ENCODE measurements around the gene FLOT2. TPM values are rescaled to one million over a fixed set of nuclear protein-coding genes. Genes with fewer than 3 reads are reported as not detected.

The FLOT2 gene
- total RNA-seq, 4 donors from 2014 or later: 21.7 to 53.6 (median 41.9) TPM

- H3K27ac ChIP-seq: peak overlapping the region in 1 of 4 donors; percentile 47
- H3K27me3 ChIP-seq: no peaks in the 10 kb centered on the region
- H3K9me3 ChIP-seq: no peaks in the 10 kb centered on the region
- DNase-seq: peak in 1 of 3 donors; percentile 27
- no peak overlapping the region for H3K4me3 ChIP-seq
- no peak for TF ChIP-seq CTCF (IDR thresholded peaks at IDR 0.05)
- no peak for TF ChIP-seq POLR2A (IDR thresholded peaks at IDR 0.05)
- H3K36me3 ChIP-seq: peaks cover 0 to 26% (median 0%) of the 10 kb centered on the region in 3 donors
- peaks cover 0 to 11% (median 3%) of the 10 kb centered on the region in 4 donors for H3K4me1 ChIP-seq
Measured at GRCh38 chr17:28887871-28888471, 9.6 kb downstream of the FLOT2 start.

GRCh38 chr17:28885951-28886350 is 11.6 kb downstream of the FLOT2 start:
- no peaks in the 10 kb centered on the region for H3K27me3 ChIP-seq
- no peak for DNase-seq

GRCh38 chr17:28885363-28885762 is 12.2 kb downstream of the FLOT2 start:
- Histone ChIP-seq H3K4me3 (no peak overlapping the region), H3K9me3 (no peaks in the 10 kb centered on the region), H3K36me3 (peaks cover 0 to 52% (median 0%) of the 10 kb centered on the region in 3 donors), H3K4me1 (peaks cover 0 to 5% (median 0%) of the 10 kb centered on the region in 4 donors), H3K27ac (no peak overlapping the region), H3K27me3 (no peaks in the 10 kb centered on the region)
- no peak for TF ChIP-seq CTCF (IDR thresholded peaks at IDR 0.05)
- TF ChIP-seq POLR2A (IDR thresholded peaks at IDR 0.05): no peak
- no peak for DNase-seq

More at GRCh38 chr17:28885951-28886350, 11.6 kb downstream of the FLOT2 start:
- Histone ChIP-seq H3K9me3 (no peaks in the 10 kb centered on the region), H3K4me3 (no peak overlapping the region), H3K36me3 (peaks cover 0 to 46% (median 0%) of the 10 kb centered on the region in 3 donors), H3K27ac (no peak overlapping the region), H3K4me1 (peaks cover 0 to 5% (median 0%) of the 10 kb centered on the region in 4 donors)
- no peak for TF ChIP-seq POLR2A (IDR thresholded peaks at IDR 0.05)
- no peak for TF ChIP-seq CTCF (IDR thresholded peaks at IDR 0.05)

GRCh38 chr17:28883967-28884702 is 13.4 kb downstream of the FLOT2 start:
- H3K9me3 ChIP-seq: no peaks in the 10 kb centered on the region
- H3K4me3 ChIP-seq: no peak overlapping the region
- H3K4me1 ChIP-seq: peaks cover 0 to 5% (median 0%) of the 10 kb centered on the region in 4 donors
- H3K27ac ChIP-seq: no peak overlapping the region
- TF ChIP-seq POLR2A (IDR thresholded peaks at IDR 0.05): no peak
- TF ChIP-seq CTCF (IDR thresholded peaks at IDR 0.05): no peak
- no peaks in the 10 kb centered on the region for H3K27me3 ChIP-seq
- peaks cover 0 to 64% (median 0%) of the 10 kb centered on the region in 3 donors for H3K36me3 ChIP-seq
- no peak for DNase-seq

GRCh38 chr17:28882154-28882895 is 15.2 kb downstream of the FLOT2 start:
- TF ChIP-seq CTCF (IDR thresholded peaks at IDR 0.05) (no peak), POLR2A (IDR thresholded peaks at IDR 0.05) (no peak)
- no peak overlapping the region for H3K27ac ChIP-seq
- no peak for DNase-seq
- H3K9me3 ChIP-seq: no peaks in the 10 kb centered on the region
- no peak overlapping the region for H3K4me3 ChIP-seq
- H3K36me3 ChIP-seq: peaks cover 0 to 69% (median 0%) of the 10 kb centered on the region in 3 donors
- H3K27me3 ChIP-seq: no peaks in the 10 kb centered on the region
- no peaks in the 10 kb centered on the region for H3K4me1 ChIP-seq
